ENCODE results near the gene EPG5.
"Not testable (repeated sequence)": the region's sequence is repeated elsewhere in the genome, so short reads cannot be mapped to it uniquely, and the experiment has no call there.

Gene EPG5

GRCh38 chr18:45849529-45849928 lies 117.6 kb downstream of the EPG5 start:
- H3K4me3 ChIP-seq (ENCODE audit: low read length), result no peak overlapping the region
- no peak for TF ChIP-seq CTCF (conservative IDR thresholded peaks at IDR 0.05; ENCODE audit: low read length)
- no peak for DNase-seq (ENCODE audit: low read depth)

- not testable (repeated sequence) for DNase-seq (ENCODE audit: low read depth); H3K4me3 ChIP-seq (ENCODE audit: low read length)
Measured at GRCh38 chr18:45848643-45849042, 118.5 kb downstream of the EPG5 start.

- no peak for TF ChIP-seq CTCF (conservative IDR thresholded peaks at IDR 0.05; ENCODE audit: low read length)
- DNase-seq (ENCODE audit: low read depth), result no peak
- no peak overlapping the region for H3K4me3 ChIP-seq (ENCODE audit: low read length)
Measured at GRCh38 chr18:45847119-45847518, 120.0 kb downstream of the EPG5 start.

DNA sequence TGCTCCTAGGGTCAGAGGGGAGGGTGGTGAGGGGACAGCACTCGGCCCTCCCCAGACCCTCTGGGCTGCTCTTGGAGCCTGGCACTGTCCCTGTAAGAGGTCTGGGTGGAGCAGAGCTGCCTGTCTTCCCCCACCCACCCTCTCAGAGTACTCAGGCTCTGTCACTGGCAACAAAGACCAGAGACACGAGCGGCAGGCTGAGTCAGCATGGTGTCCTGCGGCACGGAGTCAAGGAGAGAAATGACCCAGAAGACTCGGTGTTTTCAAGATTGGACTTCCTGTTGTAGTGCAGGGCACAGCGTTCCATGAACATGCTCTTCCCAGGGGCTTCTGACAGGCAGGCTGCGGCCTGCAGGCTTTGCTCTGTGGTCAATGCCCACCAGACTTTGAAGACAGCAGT lies 121.7 kb downstream of the EPG5 start:
- no peak for TF ChIP-seq CTCF (conservative IDR thresholded peaks at IDR 0.05; ENCODE audit: low read length)
- no peak for DNase-seq (ENCODE audit: low read depth)
- no peak overlapping the region for H3K4me3 ChIP-seq (ENCODE audit: low read length)

GRCh38 chr18:45844938-45845337 lies 122.2 kb downstream of the EPG5 start:
- no peak overlapping the region for H3K4me3 ChIP-seq (ENCODE audit: low read length)
- TF ChIP-seq CTCF (conservative IDR thresholded peaks at IDR 0.05; ENCODE audit: low read length), result no peak
- DNase-seq (ENCODE audit: low read depth), result no peak

GRCh38 chr18:45843019-45843418 lies 124.1 kb downstream of the EPG5 start:
- DNase-seq (ENCODE audit: low read depth), result no peak
- no peak overlapping the region for H3K4me3 ChIP-seq (ENCODE audit: low read length)
- TF ChIP-seq CTCF (conservative IDR thresholded peaks at IDR 0.05; ENCODE audit: low read length), result no peak

DNA sequence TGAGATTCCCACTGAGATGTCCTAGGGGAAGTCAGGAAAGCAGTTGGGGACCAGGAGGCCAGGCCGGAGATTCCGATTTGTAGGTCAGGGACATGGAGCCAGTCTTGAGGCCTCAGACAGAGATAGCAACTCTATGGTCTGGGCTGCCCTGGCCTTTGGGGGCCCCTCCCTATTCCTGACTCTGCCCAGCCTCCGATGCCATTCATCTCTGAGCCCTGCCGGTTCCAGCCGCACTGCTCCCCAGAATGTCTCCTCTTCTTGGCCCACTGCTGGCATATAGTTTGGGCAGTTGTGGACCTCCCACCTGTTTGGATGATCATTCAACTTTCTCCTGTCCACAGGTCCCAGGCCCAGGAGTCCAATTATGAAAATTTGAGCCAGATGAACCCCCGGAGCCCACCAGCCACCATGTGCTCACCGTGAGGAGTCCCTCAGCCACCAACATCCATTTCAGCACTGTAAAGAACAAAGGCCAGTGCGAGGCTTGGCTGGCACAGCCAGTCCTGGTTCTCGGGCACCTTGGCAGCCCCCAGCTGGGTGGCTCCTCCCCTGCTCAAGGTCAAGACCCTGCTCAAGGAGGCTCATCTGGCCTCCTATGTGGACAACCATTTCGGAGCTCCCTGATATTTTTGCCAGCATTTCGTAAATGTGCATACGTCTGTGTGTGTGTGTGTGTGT lies 125.2 kb downstream of the EPG5 start:
- no peak overlapping the region for H3K4me3 ChIP-seq (ENCODE audit: low read length)
- no peak for DNase-seq (ENCODE audit: low read depth)
- no peak for TF ChIP-seq CTCF (conservative IDR thresholded peaks at IDR 0.05; ENCODE audit: low read length)
